ENCODE measurements around the gene MEDAG.

- no peak for TF ChIP-seq CTCF (IDR thresholded peaks at IDR 0.05)
- no peak for TF ChIP-seq EZH2 (IDR thresholded peaks at IDR 0.05)
- no peak for TF ChIP-seq EZH2phosphoT487 (IDR thresholded peaks at IDR 0.05)
Measured at GRCh38 chr13:30870049-30870884, 35.8 kb upstream of the MEDAG start.
